Measurements from ENCODE around the gene HPSE2.

DNA sequence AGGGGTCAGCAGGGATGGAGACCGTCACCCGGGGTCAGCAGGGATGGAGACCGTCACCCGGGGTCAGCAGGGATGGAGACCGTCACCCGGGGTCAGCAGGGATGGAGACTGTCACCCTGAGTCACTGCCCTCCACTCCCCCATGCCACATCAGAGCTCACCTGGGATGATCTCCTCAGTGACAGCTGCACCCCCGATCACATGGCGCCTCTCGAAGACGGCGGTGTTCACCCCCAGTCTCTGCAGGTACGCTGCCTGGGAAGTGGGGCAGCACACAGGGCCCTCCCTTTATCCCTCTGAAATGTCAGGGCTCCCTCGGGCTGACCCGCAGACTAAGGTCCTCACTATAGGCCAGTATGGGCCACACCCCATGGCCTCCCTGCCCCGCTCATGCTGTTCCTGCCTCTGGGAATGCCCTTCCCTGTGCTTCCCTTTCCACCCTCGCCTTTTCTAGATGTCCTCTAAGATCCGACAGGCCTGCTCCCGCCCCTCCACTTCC, 827.9 kb downstream of the HPSE2 start:
- TF ChIP-seq CEBPB (IDR thresholded peaks at IDR 0.05; ENCODE audit: low read depth) = no peak
- no peak for TF ChIP-seq JUND (IDR thresholded peaks at IDR 0.05)
- TF ChIP-seq YY1 (IDR thresholded peaks at IDR 0.05; ENCODE audit: extremely low read depth, insufficient replicate concordance, low read depth, low read length) = no peak
- no peak for TF ChIP-seq EZH2 (IDR thresholded peaks at IDR 0.05)
- TF ChIP-seq, protein P1, sequence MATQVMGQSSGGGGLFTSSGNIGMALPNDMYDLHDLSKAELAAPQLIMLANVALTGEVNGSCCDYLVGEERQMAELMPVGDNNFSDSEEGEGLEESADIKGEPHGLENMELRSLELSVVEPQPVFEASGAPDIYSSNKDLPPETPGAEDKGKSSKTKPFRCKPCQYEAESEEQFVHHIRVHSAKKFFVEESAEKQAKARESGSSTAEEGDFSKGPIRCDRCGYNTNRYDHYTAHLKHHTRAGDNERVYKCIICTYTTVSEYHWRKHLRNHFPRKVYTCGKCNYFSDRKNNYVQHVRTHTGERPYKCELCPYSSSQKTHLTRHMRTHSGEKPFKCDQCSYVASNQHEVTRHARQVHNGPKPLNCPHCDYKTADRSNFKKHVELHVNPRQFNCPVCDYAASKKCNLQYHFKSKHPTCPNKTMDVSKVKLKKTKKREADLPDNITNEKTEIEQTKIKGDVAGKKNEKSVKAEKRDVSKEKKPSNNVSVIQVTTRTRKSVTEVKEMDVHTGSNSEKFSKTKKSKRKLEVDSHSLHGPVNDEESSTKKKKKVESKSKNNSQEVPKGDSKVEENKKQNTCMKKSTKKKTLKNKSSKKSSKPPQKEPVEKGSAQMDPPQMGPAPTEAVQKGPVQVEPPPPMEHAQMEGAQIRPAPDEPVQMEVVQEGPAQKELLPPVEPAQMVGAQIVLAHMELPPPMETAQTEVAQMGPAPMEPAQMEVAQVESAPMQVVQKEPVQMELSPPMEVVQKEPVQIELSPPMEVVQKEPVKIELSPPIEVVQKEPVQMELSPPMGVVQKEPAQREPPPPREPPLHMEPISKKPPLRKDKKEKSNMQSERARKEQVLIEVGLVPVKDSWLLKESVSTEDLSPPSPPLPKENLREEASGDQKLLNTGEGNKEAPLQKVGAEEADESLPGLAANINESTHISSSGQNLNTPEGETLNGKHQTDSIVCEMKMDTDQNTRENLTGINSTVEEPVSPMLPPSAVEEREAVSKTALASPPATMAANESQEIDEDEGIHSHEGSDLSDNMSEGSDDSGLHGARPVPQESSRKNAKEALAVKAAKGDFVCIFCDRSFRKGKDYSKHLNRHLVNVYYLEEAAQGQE (IDR thresholded peaks at IDR 0.05; ENCODE audit: low read depth) = no peak
- TF ChIP-seq, protein P2, sequence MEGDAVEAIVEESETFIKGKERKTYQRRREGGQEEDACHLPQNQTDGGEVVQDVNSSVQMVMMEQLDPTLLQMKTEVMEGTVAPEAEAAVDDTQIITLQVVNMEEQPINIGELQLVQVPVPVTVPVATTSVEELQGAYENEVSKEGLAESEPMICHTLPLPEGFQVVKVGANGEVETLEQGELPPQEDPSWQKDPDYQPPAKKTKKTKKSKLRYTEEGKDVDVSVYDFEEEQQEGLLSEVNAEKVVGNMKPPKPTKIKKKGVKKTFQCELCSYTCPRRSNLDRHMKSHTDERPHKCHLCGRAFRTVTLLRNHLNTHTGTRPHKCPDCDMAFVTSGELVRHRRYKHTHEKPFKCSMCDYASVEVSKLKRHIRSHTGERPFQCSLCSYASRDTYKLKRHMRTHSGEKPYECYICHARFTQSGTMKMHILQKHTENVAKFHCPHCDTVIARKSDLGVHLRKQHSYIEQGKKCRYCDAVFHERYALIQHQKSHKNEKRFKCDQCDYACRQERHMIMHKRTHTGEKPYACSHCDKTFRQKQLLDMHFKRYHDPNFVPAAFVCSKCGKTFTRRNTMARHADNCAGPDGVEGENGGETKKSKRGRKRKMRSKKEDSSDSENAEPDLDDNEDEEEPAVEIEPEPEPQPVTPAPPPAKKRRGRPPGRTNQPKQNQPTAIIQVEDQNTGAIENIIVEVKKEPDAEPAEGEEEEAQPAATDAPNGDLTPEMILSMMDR (IDR thresholded peaks at IDR 0.05 in 2 of 3, conservative IDR thresholded peaks at IDR 0.05 in 1 of 3; ENCODE audit: borderline replicate concordance in 1 of 3, insufficient read depth in 1 of 3, low read depth in 2 of 3, low read length in 2 of 3) = no peak
- no peak for TF ChIP-seq EGR1 (IDR thresholded peaks at IDR 0.05; ENCODE audit: low read depth)
- TF ChIP-seq ZNF274 (IDR thresholded peaks at IDR 0.05; ENCODE audit: low read depth, low read length) = no peak

All from HCT116 (cell line).